HEK293 (cell line): ENCODE measurements around the gene ANGEL2.

Experiments
- CTCF ChIA-PET: fragments of 350-600 bp; formaldehyde crosslinking; extraction: SDS; loops from one replicate; lab custom pipeline; 2021; ENCODE audit warnings: antibody characterized with exemption; lab: Yijun Ruan, JAX
- POLR2A ChIA-PET: fragments of 300-600 bp; formaldehyde crosslinking; extraction: SDS; loops from one replicate; lab custom pipeline; 2020; ENCODE audit warnings: antibody characterized with exemption, inconsistent platforms; lab: Yijun Ruan, JAX
- H3K27ac ChIP-seq: fragments of 200-500 bp; sonication (Bioruptor generic); 2 replicates; pipeline ENCODE4 v1.5.1; 2014; ENCODE audit warnings: low read depth, low read length, control low read depth, inconsistent platforms; ENCODE audit errors: extremely low read depth
- H3K36me3 ChIP-seq, 2 experiments: fragments of 200-500 bp in 1 of 2; sonication (Bioruptor generic) in 1 of 2; 1 replicate in 1 of 2; 2 replicates in 1 of 2; pipeline ENCODE4 v1.5.1; 2014 to 2017; ENCODE audit warnings: inconsistent platforms in 2 of 2, low read length in 2 of 2; ENCODE audit not compliant: control insufficient read depth in 2 of 2, insufficient read depth in 1 of 2
- H3K4me1 ChIP-seq: fragments of 200-500 bp; sonication (Bioruptor generic); 2 replicates; pipeline ENCODE4 v1.5.1; 2014; ENCODE audit warnings: mild to moderate bottlenecking, low read length, inconsistent platforms; ENCODE audit not compliant: control insufficient read depth, insufficient read depth
- H3K4me3 ChIP-seq: 2 replicates; pipeline ENCODE4 v1.5.1; 2011; ENCODE audit warnings: low read depth, mild to moderate bottlenecking, control low read depth, low read length, moderate library complexity
- H3K9me3 ChIP-seq: fragments of 200-500 bp; sonication (Bioruptor generic); 2 replicates; pipeline ENCODE4 v1.5.1; 2014; ENCODE audit warnings: low read depth, low read length, inconsistent platforms; ENCODE audit not compliant: control insufficient read depth, insufficient read depth
- ATF2 ChIP-seq: fragments of 450-650 bp; formaldehyde crosslinking; IDR thresholded peaks from 2 replicates; pipeline ENCODE4 v1.5.1; 2016; ENCODE audit warnings: missing biosample characterization, missing genetic modification characterization, low read depth
- GFI1B ChIP-seq: fragments of 450-650 bp; formaldehyde crosslinking; IDR thresholded peaks from 2 replicates; pipeline ENCODE4 v1.5.1; 2016; ENCODE audit warnings: missing biosample characterization, missing genetic modification characterization
- IKZF3 ChIP-seq: fragments of 450-650 bp; IDR thresholded peaks from 2 replicates; pipeline ENCODE4 v1.5.0; 2018; ENCODE audit warnings: missing biosample characterization, mild to moderate bottlenecking, missing genetic modification characterization, moderate library complexity
- KLF1 ChIP-seq: fragments of 450-650 bp; formaldehyde crosslinking; IDR thresholded peaks from 2 replicates; pipeline ENCODE4 v1.5.1; 2016; ENCODE audit warnings: missing biosample characterization, missing genetic modification characterization
- KLF16 ChIP-seq: fragments of 450-650 bp; formaldehyde crosslinking; IDR thresholded peaks from 2 replicates; pipeline ENCODE4 v1.5.1; 2017; ENCODE audit warnings: missing biosample characterization, missing genetic modification characterization
- PRDM1 ChIP-seq: fragments of 450-650 bp; formaldehyde crosslinking; IDR thresholded peaks from 2 replicates; pipeline ENCODE4; 2016; ENCODE audit warnings: missing biosample characterization, missing genetic modification characterization
- PRDM6 ChIP-seq: fragments of 450-650 bp; formaldehyde crosslinking; IDR thresholded peaks from 2 replicates; pipeline ENCODE4 v1.5.1; 2017; ENCODE audit warnings: missing biosample characterization, missing genetic modification characterization
- SALL2 ChIP-seq: fragments of 450-650 bp; formaldehyde crosslinking; IDR thresholded peaks from 2 replicates; pipeline ENCODE4 v1.5.0; 2017; ENCODE audit warnings: missing biosample characterization, mild to moderate bottlenecking, missing genetic modification characterization, borderline replicate concordance
- SETDB1 ChIP-seq: IDR thresholded peaks from one replicate; pipeline ENCODE4 v1.6.1; 2017; ENCODE audit warnings: mild to moderate bottlenecking, low read length, moderate library complexity, mixed read lengths; ENCODE audit not compliant: insufficient read length
- SP7 ChIP-seq: fragments of 450-650 bp; formaldehyde crosslinking; IDR thresholded peaks from 2 replicates; pipeline ENCODE4 v1.5.1; 2016; ENCODE audit warnings: missing biosample characterization, missing genetic modification characterization
- TRIM28 ChIP-seq: IDR thresholded peaks from 2 replicates; pipeline ENCODE4 v1.6.1; 2011; ENCODE audit warnings: low read length, control low read depth, borderline replicate concordance
- ZBTB44 ChIP-seq: fragments of 450-650 bp; IDR thresholded peaks from 2 replicates; pipeline ENCODE4 v1.5.1; 2018; ENCODE audit warnings: missing biosample characterization, mild to moderate bottlenecking, missing genetic modification characterization
- ZBTB49 ChIP-seq: fragments of 450-650 bp; formaldehyde crosslinking; IDR thresholded peaks from 2 replicates; pipeline ENCODE4 v1.5.1; 2016; ENCODE audit warnings: missing biosample characterization, missing genetic modification characterization, low read depth
- ZIC2 ChIP-seq: fragments of 450-650 bp; formaldehyde crosslinking; IDR thresholded peaks from 2 replicates; pipeline ENCODE4 v1.5.1; 2016; ENCODE audit warnings: missing biosample characterization, missing genetic modification characterization
- ZNF140 ChIP-seq: fragments of 450-650 bp; formaldehyde crosslinking; IDR thresholded peaks from 2 replicates; pipeline ENCODE4 v1.5.1; 2016; ENCODE audit warnings: missing biosample characterization, missing genetic modification characterization
- ZNF146 ChIP-seq: fragments of 450-650 bp; formaldehyde crosslinking; IDR thresholded peaks from 2 replicates; pipeline ENCODE4 v1.5.1; 2016; ENCODE audit warnings: missing biosample characterization, missing genetic modification characterization
- ZNF221 ChIP-seq: fragments of 450-650 bp; formaldehyde crosslinking; IDR thresholded peaks from 2 replicates; pipeline ENCODE4 v1.5.1; 2017; ENCODE audit warnings: missing biosample characterization, missing genetic modification characterization, borderline replicate concordance
- ZNF23 ChIP-seq: fragments of 450-650 bp; formaldehyde crosslinking; IDR thresholded peaks from 2 replicates; pipeline ENCODE4 v1.5.1; 2016; ENCODE audit warnings: missing biosample characterization, missing genetic modification characterization, borderline replicate concordance
- ZNF521 ChIP-seq: fragments of 450-650 bp; formaldehyde crosslinking; IDR thresholded peaks from 2 replicates; pipeline ENCODE4 v1.5.1; 2017; ENCODE audit warnings: missing biosample characterization, mild to moderate bottlenecking, missing genetic modification characterization
- ZNF561 ChIP-seq: fragments of 450-650 bp; IDR thresholded peaks from 2 replicates; pipeline ENCODE4 v1.5.1; 2018; ENCODE audit warnings: missing biosample characterization, missing genetic modification characterization, borderline replicate concordance
- ZNF76 ChIP-seq: fragments of 450-650 bp; formaldehyde crosslinking; IDR thresholded peaks from 2 replicates; pipeline ENCODE4; 2016; ENCODE audit warnings: low read depth, missing biosample characterization, missing genetic modification characterization, borderline replicate concordance
- ZNF791 ChIP-seq: fragments of 450-650 bp; formaldehyde crosslinking; IDR thresholded peaks from 2 replicates; pipeline ENCODE4 v1.5.1; 2016; ENCODE audit warnings: missing biosample characterization, missing genetic modification characterization

ANGEL2 gene

GRCh38 chr1:212960932-212961331 lies 54.7 kb downstream of the ANGEL2 start:
- no peak overlapping the region for H3K4me3 ChIP-seq
- no peaks in the 10 kb centered on the region for H3K9me3 ChIP-seq
- peaks cover 0 to 3% of the 10 kb centered on the region in 2 experiments; a peak in 2 of 3 replicates for H3K36me3 ChIP-seq
- TF ChIP-seq ATF2 (tag by site-specific recombination) (no peak), ZNF140 (tag by site-specific recombination) (no peak), ZNF146 (tag by site-specific recombination) (no peak), ZNF76 (tag by site-specific recombination) (no peak), SETDB1 (no peak), ZNF521 (tag by site-specific recombination) (no peak), ZNF791 (no peak), PRDM1 (tag by site-specific recombination) (no peak), ZBTB49 (tag by site-specific recombination) (no peak), PRDM6 (no peak), GFI1B (tag by site-specific recombination) (no peak), ZIC2 (tag by site-specific recombination) (no peak), SP7 (tag by site-specific recombination) (no peak), KLF16 (tag by site-specific recombination) (no peak), ZNF561 (tag by site-specific recombination) (no peak)
- H3K27ac ChIP-seq = no peak overlapping the region
- ChIA-PET CTCF (no interaction called here), POLR2A (no interaction called here)
- no peaks in the 10 kb centered on the region for H3K4me1 ChIP-seq

- peaks cover 0 to 3% of the 10 kb centered on the region in 2 experiments; a peak in 2 of 3 replicates for H3K36me3 ChIP-seq
- ChIA-PET POLR2A (no interaction called here), CTCF (interaction anchor here (0.6 kb wide), 1 partner anchor 8 kb away, joined by 3 read pairs; no protein-coding TSS in a partner anchor)
- no peaks in the 10 kb centered on the region for H3K9me3 ChIP-seq
- no peaks in the 10 kb centered on the region for H3K4me1 ChIP-seq
- no peak overlapping the region for H3K4me3 ChIP-seq
- H3K27ac ChIP-seq = no peak overlapping the region
- no peak for TF ChIP-seq KLF1 (tag by site-specific recombination)
- TF ChIP-seq ZNF221 (tag by site-specific recombination) = no peak
- no peak for TF ChIP-seq IKZF3 (tag by site-specific recombination)
- no peak for TF ChIP-seq TRIM28
- TF ChIP-seq ZNF23 (tag by site-specific recombination) = no peak
- TF ChIP-seq ZBTB49 (tag by site-specific recombination) = no peak
- no peak for TF ChIP-seq SALL2 (tag by site-specific recombination)
- no peak for TF ChIP-seq ZBTB44 (tag by site-specific recombination)
These were observed 56.1 kb downstream of the ANGEL2 start for GRCh38 chr1:212959266-212960220.
